HG03469 (cell line): ENCODE results near the gene AIF1L.
"Not testable (repeated sequence)": the region's sequence is repeated elsewhere in the genome, so short reads cannot be mapped to it uniquely, and the experiment has no call there.

Experiments used
- ATAC-seq: cut with Tn5 transposase; IDR thresholded peaks from one replicate; pipeline ENCODE4 v1.9.1; 2021; ENCODE audit warnings: mild to moderate bottlenecking, moderate library complexity, moderate number of reproducible peaks; ENCODE audit not compliant: unreplicated experiment

AIF1L gene

GRCh38 chr9:131117762-131118145, 21.4 kb downstream of the AIF1L start:
- no peak for ATAC-seq

GRCh38 chr9:131119600-131119999, 23.3 kb downstream of the AIF1L start:
- no peak for ATAC-seq

GRCh38 chr9:131120620-131121228, 24.4 kb downstream of the AIF1L start:
- ATAC-seq, result no peak

- ATAC-seq, result no peak
Measured at GRCh38 chr9:131121346-131121745, 25.0 kb downstream of the AIF1L start.

GRCh38 chr9:131122158-131122557, 25.8 kb downstream of the AIF1L start:
- ATAC-seq, result no peak

DNA sequence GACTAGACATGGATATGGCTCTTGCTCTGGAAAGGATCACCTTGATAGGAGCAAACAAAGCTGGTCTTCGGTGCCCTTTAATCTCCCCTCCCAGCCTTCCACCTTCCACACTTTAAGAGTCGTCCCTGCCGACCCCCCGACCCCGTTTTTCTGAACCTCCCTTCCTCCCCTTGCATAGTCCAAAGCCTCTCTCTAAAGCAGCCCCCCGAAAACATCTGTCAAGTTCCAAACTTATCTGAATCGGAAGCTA, 28.6 kb downstream of the AIF1L start:
- no peak for ATAC-seq

GRCh38 chr9:131125288-131126058, 29.1 kb downstream of the AIF1L start, which contains the start of gene NUP214:
NUP214 (plus strand) TSS chr9:131125586; CDS start chr9:131125705, 119 bp downstream.
- peak; percentile 79 for ATAC-seq

DNA sequence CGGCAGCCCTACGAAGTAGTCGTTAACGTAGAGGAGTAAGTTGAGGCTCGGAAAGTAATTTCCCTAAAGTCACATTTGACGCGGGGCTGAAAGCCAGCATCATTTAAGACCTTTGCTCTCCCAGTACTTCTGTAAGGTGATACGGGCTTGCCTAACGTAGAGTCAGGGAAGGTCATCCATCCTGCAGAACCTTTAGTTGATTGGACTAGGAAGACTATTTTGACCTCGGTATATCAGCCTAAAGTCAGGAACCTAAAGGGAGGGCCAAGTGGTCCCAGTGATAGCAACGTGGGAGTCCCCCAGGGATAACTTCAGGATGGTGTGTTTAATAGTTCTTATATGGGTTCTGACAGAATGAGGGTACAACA, 29.7 kb downstream of the AIF1L start:
- no peak for ATAC-seq

GRCh38 chr9:131129183-131129582, 32.9 kb downstream of the AIF1L start:
- ATAC-seq, result no peak

DNA sequence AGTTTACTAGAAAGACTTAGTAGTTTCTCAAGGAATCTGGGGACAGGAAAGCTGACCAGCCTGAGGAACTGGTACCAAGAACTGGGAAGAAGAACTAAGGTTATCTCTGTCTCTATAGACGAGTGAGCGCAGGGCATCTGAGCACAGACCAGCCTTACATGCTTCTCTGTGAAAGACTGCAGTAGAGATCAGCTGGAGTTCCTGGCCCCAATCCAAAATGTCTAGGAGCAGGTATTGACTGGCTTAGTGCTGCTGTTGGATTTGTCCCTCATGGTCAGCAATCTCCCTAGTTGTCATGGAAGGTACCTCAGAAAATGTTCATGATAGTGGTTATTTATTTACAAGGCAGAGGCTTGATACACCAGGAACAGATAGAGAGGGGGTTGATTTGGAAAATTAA, 42.3 kb downstream of the AIF1L start:
- no peak for ATAC-seq

DNA sequence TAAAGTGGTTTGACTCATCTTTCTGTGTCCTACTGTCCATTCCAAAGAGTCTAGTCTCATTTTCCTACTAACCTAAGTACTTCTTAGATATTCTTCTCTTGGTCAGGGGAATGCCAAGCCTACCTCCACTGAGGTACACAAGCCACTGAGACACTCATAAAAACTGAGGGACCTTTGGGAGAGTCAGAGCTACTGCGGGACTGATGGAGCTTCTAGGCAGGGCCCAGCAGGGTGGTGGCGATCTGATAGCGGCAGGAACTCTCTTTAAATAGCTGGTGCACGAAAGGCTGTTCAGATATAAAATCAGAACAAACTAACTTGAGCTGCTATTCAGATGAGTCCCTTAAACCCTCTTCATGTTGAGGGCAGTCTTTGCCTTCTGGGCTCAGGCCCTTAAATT, 43.8 kb downstream of the AIF1L start:
- ATAC-seq, result no peak

DNA sequence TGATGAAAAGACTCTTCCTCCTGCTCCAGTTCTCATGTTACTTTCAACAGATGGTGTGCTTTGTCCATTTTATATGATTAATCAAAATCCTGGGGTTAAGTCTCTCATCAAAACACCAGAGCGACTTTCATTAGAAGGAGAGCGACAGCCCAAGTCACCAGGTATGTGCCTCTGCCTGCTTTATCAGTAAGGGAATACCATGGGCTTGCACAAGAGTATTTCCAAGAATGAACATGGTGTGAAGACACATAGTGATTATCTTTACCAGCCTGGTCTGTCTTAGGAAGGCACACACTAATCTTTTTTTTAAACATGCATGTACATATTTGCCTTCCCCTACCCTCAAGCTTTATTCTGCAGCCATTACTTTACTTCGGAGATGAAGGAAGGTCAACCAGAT, 44.2 kb downstream of the AIF1L start:
- no peak for ATAC-seq

DNA sequence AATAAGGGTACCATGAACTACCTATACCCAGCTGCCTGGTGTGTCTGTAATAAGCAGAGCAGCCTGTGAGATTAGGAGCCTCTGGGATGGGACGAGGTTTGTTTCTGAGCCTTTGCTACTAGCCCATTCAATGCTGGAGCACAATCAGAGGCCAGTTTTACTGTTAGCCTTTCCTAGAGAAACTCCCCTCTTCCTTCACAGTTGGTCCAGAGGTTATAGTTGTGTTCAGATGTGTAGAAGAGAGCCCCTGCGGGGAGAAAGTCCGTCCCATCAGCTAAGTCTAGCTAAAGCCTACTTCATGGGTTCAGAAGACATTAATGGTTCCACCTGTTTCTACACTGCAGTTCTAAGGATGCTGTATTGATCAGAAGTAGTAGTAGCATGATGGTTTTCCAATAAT, 45.8 kb downstream of the AIF1L start:
- no peak for ATAC-seq

DNA sequence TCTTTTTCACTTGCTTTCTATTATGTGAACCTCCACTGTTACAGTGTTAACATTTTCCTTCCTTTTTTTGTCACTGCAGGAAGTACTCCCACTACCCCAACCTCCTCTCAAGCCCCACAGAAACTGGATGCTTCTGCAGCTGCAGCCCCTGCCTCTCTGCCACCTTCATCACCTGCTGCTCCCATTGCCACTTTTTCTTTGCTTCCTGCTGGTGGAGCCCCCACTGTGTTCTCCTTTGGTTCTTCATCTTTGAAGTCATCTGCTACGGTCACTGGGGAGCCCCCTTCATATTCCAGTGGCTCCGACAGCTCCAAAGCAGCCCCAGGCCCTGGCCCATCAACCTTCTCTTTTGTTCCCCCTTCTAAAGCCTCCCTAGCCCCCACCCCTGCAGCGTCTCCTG, 47.9 kb downstream of the AIF1L start:
- no peak for ATAC-seq

DNA sequence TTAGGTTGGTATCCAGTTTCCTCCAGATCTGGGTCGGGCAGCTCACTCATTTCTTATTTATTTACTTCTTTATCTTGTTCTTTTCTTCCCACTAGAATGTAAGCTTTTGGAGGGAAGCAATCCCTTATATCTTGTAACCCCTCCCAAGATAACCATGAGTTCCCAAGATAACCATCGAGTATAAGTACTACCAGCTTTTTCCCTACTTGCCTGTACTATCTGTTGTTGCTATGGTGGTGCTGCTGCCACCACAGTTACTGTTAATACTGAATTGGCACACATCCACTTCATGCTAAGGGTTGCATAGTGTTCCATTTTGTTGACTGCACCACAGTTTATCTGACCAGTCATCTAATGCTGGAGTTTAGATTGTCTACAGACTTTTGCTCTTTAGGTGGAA, 48.9 kb downstream of the AIF1L start:
- ATAC-seq, result no peak

DNA sequence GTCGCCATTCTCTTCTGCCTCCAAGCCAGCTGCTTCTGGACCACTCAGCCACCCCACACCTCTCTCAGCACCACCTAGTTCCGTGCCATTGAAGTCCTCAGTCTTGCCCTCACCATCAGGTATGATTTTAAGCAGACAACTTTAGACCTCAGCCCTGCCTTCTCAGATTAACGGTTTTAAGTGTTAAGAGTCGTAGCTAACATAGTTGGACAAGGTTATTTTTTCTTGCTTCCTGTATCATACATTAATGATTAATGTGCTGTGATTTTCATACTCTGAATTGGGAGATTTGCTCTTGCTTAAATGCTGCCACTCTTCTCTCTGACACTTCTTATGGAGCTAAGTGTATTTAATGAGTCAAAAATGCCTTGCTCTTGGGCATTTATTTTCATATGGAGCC, 49.9 kb downstream of the AIF1L start:
- ATAC-seq, result no peak

- ATAC-seq, result no peak
Measured at GRCh38 chr9:131148276-131148675, 51.9 kb downstream of the AIF1L start.

DNA sequence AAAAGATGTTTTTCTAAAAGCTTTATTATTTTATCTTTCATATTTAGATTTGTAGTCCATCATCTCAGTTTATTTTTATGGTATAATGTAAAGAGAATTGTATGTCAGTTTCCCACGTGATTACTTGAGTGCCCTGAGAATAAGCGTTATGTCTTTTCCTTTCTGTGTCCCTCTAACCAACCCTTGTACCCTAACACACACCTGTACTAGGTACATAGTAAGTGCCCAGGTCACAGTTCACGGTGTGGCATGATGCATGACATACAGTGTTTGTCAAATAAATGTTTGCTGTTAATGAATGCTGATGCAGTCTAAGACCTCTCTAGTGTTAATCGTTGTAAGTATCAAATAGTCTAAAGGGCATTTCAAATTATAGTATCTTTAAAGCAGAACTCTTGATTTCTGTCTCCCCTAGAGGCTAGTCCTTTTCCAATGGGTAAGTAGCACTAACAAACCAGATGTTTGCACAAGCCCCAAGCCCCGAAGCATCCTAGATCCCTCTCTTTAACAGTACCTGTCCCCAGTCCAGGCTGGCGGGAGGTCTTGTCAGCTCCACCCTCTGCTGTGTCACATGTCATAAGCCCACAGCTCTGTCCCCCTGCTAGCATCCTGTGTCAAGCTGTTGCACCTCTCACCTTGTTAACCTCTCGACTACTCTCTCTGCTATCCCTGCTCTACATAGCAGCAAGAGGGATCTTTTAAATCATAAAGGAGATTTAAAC, 52.8 kb downstream of the AIF1L start:
- ATAC-seq, result no peak

DNA sequence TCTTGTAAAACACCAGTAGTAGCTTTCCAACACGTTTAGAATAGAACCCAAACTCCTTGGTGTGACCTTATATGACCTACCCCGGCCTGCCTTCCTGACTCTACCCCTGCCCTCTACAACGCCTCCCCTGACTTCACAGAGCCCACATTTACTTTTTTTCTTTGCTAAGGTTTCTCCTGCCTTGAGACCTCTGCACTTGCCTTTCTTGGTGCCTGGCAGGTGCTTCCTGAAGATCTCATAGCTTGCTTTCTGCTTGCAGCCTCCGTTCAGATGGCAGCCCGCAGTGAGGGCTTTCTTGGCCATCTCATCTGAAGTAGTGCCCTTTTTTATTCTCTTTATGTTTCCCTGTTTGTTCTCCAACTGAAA, 53.3 kb downstream of the AIF1L start:
- no peak for ATAC-seq

- ATAC-seq, result no peak
Measured at GRCh38 chr9:131153595-131153994, 57.3 kb downstream of the AIF1L start.

DNA sequence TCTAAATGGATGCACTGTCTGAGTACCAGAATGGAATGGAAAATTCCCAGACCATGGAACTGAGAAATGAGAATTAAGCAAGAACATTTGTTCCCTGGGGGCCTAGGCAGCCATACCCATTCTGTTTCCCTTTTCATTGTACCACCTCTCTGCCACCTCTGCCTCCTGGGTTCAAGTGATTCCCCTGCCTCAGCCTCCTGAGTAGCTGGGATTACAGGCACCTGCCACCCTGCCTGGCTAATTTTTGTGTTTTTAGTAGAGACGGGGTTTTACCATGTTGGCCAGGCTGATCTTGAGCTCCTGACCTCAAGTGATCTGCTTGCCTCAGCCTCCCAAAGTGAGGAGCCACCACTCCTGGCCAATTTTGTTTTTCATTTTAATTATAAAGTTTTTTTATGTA, 62.3 kb downstream of the AIF1L start:
- not testable (repeated sequence) for ATAC-seq

GRCh38 chr9:131160416-131161112, 64.2 kb downstream of the AIF1L start:
- no peak for ATAC-seq
